Right forelimb (tissue), 1 donor: Measurements from ENCODE around the gene OR6C68.
"Not testable (repeated sequence)": the region's sequence is repeated elsewhere in the genome, so short reads cannot be mapped to it uniquely, and the experiment has no call there.

Source experiments
- DNase-seq: peaks from one replicate; pipeline ENCODE4 v3.0.0-alpha.2; 2018

OR6C68 gene

GRCh38 chr12:55492078-55492477 is at the start of gene OR6C68:
OR6C68 (plus strand) TSS chr12:55492378; CDS start chr12:55492378, 0 bp downstream.
- no peak for DNase-seq

- no peak for DNase-seq
Measured at GRCh38 chr12:55443776-55444175, 48.4 kb upstream of the OR6C68 start, which contains the start of gene OR6C2. OR6C2 (plus strand) TSS chr12:55444076; CDS start chr12:55452214, 8,138 bp downstream.

GRCh38 chr12:55445357-55445756 is 46.8 kb upstream of the OR6C68 start:
- DNase-seq = no peak

- no peak for DNase-seq
Measured at GRCh38 chr12:55446326-55446725, 45.9 kb upstream of the OR6C68 start.

GRCh38 chr12:55448825-55449224 is 43.4 kb upstream of the OR6C68 start:
- DNase-seq = no peak

GRCh38 chr12:55464926-55465325 is 27.3 kb upstream of the OR6C68 start:
- not testable (repeated sequence) for DNase-seq

GRCh38 chr12:55467836-55468235 is 24.3 kb upstream of the OR6C68 start:
- DNase-seq = no peak

GRCh38 chr12:55469291-55469690 is 22.9 kb upstream of the OR6C68 start:
- DNase-seq = no peak

- no peak for DNase-seq
Measured at GRCh38 chr12:55470088-55470829, 21.9 kb upstream of the OR6C68 start, which contains the start of gene OR6C70. OR6C70 (minus strand) TSS chr12:55470138; CDS start chr12:55470138, 0 bp downstream.

- DNase-seq = no peak
Measured at GRCh38 chr12:55472264-55472663, 19.9 kb upstream of the OR6C68 start.

GRCh38 chr12:55479136-55479535 is 13.0 kb upstream of the OR6C68 start:
- not testable (repeated sequence) for DNase-seq

- DNase-seq = not testable (repeated sequence)
Measured at GRCh38 chr12:55484284-55484683, 7.9 kb upstream of the OR6C68 start.

- DNase-seq = no peak
Measured at GRCh38 chr12:55495490-55495889, 3.3 kb downstream of the OR6C68 start.

- DNase-seq = no peak
Measured at GRCh38 chr12:55499231-55499630, 7.1 kb downstream of the OR6C68 start.

GRCh38 chr12:55499810-55500252 is 7.7 kb downstream of the OR6C68 start:
- no peak for DNase-seq

GRCh38 chr12:55501601-55502000 is 9.4 kb downstream of the OR6C68 start:
- no peak for DNase-seq

GRCh38 chr12:55515696-55516095 is 23.5 kb downstream of the OR6C68 start:
- no peak for DNase-seq

GRCh38 chr12:55516391-55516790 is 24.2 kb downstream of the OR6C68 start:
- no peak for DNase-seq
